ENCODE results near the gene IBSP.

IBSP gene

GRCh38 chr4:87799301-87800113 lies at the start of gene IBSP:
IBSP (plus strand) TSS chr4:87799554; CDS start chr4:87802362, 2,808 bp downstream.
- H3K9me3 Mint-ChIP-seq: no peaks in the 10 kb centered on the region
- no peaks in the 10 kb centered on the region for H3K4me1 Mint-ChIP-seq (ENCODE audit: low read depth)
- no peak within 1 kb of the TSS for H3K27ac Mint-ChIP-seq
- H3K4me3 Mint-ChIP-seq: no peak within 1 kb of the TSS
- H3K27me3 Mint-ChIP-seq (ENCODE audit: low read depth): no peaks in the 10 kb centered on the region
- no peaks in the 10 kb centered on the region for H3K36me3 Mint-ChIP-seq (ENCODE audit: low read depth)

- Mint-ChIP-seq H3K4me3 (no peak overlapping the region), H3K27ac (no peak overlapping the region), H3K36me3 (ENCODE audit: low read depth) (no peaks in the 10 kb centered on the region), H3K27me3 (ENCODE audit: low read depth) (no peaks in the 10 kb centered on the region), H3K9me3 (peaks cover 4% of the 10 kb centered on the region), H3K4me1 (ENCODE audit: low read depth) (no peaks in the 10 kb centered on the region)
These were observed 49.5 kb upstream of the IBSP start for GRCh38 chr4:87749883-87750282.

DNA sequence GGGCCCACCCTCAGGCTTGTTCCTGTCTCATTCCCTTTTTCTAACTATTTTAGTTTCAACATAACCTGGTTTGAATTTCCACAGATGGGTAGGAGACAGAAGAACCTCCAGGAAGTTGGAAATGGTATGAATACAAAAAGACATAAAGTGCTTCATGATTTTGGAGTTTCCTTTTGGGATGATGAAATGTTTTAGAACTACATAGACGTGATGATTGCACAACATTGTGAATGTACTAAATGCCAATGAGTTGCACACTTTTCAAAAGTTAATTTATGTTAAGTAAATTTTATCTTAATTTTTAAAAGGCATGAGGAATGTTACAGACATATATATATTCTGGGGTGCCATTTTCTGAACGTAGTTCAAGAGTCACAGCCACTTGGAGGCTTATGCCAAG lies 41.1 kb upstream of the IBSP start:
- Mint-ChIP-seq H3K36me3 (ENCODE audit: low read depth) (no peaks in the 10 kb centered on the region), H3K9me3 (no peaks in the 10 kb centered on the region), H3K4me3 (no peak overlapping the region), H3K27ac (no peak overlapping the region), H3K27me3 (ENCODE audit: low read depth) (no peaks in the 10 kb centered on the region), H3K4me1 (ENCODE audit: low read depth) (no peaks in the 10 kb centered on the region)

GRCh38 chr4:87762311-87762710 lies 37.0 kb upstream of the IBSP start:
- no peak overlapping the region for H3K4me3 Mint-ChIP-seq
- no peak overlapping the region for H3K27ac Mint-ChIP-seq
- no peaks in the 10 kb centered on the region for H3K9me3 Mint-ChIP-seq
- H3K36me3 Mint-ChIP-seq (ENCODE audit: low read depth): no peaks in the 10 kb centered on the region
- no peaks in the 10 kb centered on the region for H3K4me1 Mint-ChIP-seq (ENCODE audit: low read depth)
- no peaks in the 10 kb centered on the region for H3K27me3 Mint-ChIP-seq (ENCODE audit: low read depth)

GRCh38 chr4:87781569-87781968 lies 17.8 kb upstream of the IBSP start:
- Mint-ChIP-seq H3K9me3 (no peaks in the 10 kb centered on the region), H3K4me3 (no peak overlapping the region)

DNA sequence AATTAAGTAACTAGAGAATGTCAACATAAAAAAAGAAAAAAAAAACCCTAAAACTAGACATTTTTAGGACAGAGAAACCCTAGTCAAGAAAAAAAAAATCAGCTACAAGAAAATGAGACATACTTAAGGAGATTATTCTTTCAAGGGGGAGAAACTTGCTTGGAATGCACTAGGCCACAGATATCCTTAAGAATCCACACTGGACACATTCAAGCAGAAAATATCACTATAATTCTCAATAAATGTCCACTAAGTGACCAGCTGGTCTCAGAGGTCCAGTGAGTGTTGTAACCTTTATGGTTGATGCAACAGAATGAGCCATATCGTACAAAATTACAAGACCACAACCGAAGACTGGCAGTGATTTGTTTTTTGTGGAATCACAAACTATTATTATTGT lies 15.6 kb upstream of the IBSP start:
- H3K36me3 Mint-ChIP-seq (ENCODE audit: low read depth): no peaks in the 10 kb centered on the region
- H3K4me1 Mint-ChIP-seq (ENCODE audit: low read depth): no peaks in the 10 kb centered on the region

More at GRCh38 chr4:87781569-87781968, 17.8 kb upstream of the IBSP start:
- H3K27me3 Mint-ChIP-seq (ENCODE audit: low read depth): no peaks in the 10 kb centered on the region
- H3K36me3 Mint-ChIP-seq (ENCODE audit: low read depth): no peaks in the 10 kb centered on the region
- H3K27ac Mint-ChIP-seq: no peak overlapping the region
- H3K4me1 Mint-ChIP-seq (ENCODE audit: low read depth): no peaks in the 10 kb centered on the region

DNA sequence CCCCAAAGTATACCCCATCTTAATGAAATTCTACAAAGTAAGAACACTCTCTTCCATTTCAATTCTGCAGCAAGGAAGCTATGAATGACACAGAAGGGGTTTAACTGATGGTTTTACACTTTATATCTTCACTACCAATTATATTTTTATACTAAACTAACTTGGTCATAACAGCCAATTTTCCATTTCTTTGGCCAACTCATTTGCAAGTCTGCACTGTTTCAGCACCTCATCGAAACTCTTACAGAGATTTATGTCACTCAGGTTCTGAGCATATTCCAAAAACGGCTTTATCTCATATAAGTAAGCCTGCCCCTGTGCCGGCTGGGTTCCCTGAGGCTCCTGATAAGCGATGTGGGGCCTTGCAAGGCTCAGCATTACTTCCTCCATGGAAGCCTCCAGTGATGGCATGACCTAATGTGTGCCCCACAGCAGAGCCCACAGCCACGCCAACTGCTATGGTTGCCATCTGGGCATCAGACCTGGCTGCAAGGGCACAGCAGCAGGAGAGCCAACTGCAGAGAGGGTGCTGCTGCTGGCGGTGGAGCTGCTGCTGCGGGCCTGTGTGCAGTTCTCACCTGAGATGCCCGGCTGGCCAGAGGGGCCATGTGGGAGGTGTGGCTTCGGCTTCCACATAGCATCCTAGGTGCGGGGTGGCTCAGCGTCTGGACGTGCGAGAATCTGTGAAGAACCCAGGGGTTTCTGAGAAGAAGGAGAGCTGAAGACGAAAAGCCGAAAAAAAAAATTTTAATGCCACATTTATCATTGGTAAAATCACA lies 13.4 kb upstream of the IBSP start:
- Mint-ChIP-seq H3K27ac (no peak overlapping the region), H3K27me3 (ENCODE audit: low read depth) (no peaks in the 10 kb centered on the region), H3K36me3 (ENCODE audit: low read depth) (no peaks in the 10 kb centered on the region), H3K4me3 (no peak overlapping the region), H3K4me1 (ENCODE audit: low read depth) (no peaks in the 10 kb centered on the region), H3K9me3 (no peaks in the 10 kb centered on the region)

More for the DNA sequence above, 15.6 kb upstream of the IBSP start:
- no peak overlapping the region for H3K4me3 Mint-ChIP-seq
- H3K27me3 Mint-ChIP-seq (ENCODE audit: low read depth): no peaks in the 10 kb centered on the region
- no peaks in the 10 kb centered on the region for H3K9me3 Mint-ChIP-seq
- H3K27ac Mint-ChIP-seq: no peak overlapping the region

DNA sequence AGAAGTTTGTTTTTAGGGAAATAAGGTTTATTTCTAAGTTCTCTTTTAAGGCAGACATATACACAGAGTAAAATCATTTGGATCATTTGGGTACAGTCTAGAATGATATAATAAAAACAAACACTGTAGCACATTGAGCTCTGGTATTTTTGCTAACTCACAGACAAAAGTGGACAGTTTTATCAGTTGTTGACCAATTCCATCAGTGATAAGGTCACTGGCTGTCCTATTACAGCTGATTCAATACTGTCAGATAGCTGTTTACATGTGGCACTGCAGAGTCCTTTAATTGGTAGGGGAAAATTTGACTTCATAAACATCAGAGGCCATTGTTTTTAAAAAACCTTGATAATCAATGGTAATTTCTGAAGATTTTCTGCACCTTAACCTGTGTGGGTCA lies 3.5 kb downstream of the IBSP start:
- no peaks in the 10 kb centered on the region for H3K27me3 Mint-ChIP-seq (ENCODE audit: low read depth)
- H3K36me3 Mint-ChIP-seq (ENCODE audit: low read depth): no peaks in the 10 kb centered on the region
- H3K9me3 Mint-ChIP-seq: no peaks in the 10 kb centered on the region
- no peaks in the 10 kb centered on the region for H3K4me1 Mint-ChIP-seq (ENCODE audit: low read depth)
- H3K4me3 Mint-ChIP-seq: no peak overlapping the region
- no peak overlapping the region for H3K27ac Mint-ChIP-seq

DNA sequence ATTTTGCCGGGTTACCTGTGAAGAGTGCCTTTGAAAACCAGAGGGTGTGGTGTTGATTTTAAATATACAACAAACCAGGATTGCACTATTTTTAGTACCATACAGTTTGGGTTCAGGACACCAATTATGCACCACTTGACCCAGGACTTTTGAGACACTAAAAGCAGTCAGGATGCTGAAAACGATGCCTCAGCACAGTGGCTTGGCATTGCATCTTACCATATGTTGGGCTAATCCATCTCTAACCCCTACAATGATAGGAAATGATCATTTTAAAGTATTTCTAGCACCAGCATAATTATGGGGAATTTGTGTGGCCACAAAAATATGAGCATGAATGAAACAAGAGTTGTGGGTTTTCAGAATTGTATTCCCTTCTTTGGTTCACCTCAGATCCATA lies 4.1 kb downstream of the IBSP start:
- H3K9me3 Mint-ChIP-seq: no peaks in the 10 kb centered on the region
- no peak overlapping the region for H3K4me3 Mint-ChIP-seq
- H3K4me1 Mint-ChIP-seq (ENCODE audit: low read depth): no peaks in the 10 kb centered on the region
- H3K27me3 Mint-ChIP-seq (ENCODE audit: low read depth): no peaks in the 10 kb centered on the region
- H3K36me3 Mint-ChIP-seq (ENCODE audit: low read depth): no peaks in the 10 kb centered on the region
- H3K27ac Mint-ChIP-seq: no peak overlapping the region

DNA sequence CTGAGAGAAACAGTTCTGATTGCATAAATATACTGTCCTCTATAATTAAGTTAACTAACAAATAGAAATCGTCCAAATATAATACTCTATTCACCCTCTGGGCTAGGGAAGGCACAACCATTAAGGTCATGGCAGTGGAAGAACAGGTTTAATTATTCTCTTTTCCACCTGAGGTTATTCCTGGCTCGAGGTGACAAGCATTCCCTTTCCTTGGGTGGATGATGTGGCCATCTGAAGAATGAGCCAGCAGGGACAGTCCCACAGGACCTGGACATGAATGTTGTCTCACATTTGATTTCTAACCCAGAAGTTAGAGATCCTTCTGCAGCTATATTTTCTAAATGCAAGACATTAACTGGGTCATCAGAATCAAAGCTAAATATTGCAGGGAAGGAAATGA lies 5.5 kb downstream of the IBSP start:
- H3K9me3 Mint-ChIP-seq: no peaks in the 10 kb centered on the region
- H3K36me3 Mint-ChIP-seq (ENCODE audit: low read depth): no peaks in the 10 kb centered on the region
- no peaks in the 10 kb centered on the region for H3K4me1 Mint-ChIP-seq (ENCODE audit: low read depth)
- H3K27me3 Mint-ChIP-seq (ENCODE audit: low read depth): no peaks in the 10 kb centered on the region
- H3K27ac Mint-ChIP-seq: no peak overlapping the region
- no peak overlapping the region for H3K4me3 Mint-ChIP-seq

- Mint-ChIP-seq H3K9me3 (no peaks in the 10 kb centered on the region), H3K4me3 (no peak overlapping the region), H3K27ac (no peak overlapping the region), H3K27me3 (ENCODE audit: low read depth) (no peaks in the 10 kb centered on the region), H3K4me1 (ENCODE audit: low read depth) (no peaks in the 10 kb centered on the region), H3K36me3 (ENCODE audit: low read depth) (no peaks in the 10 kb centered on the region)
These were observed 6.6 kb downstream of the IBSP start for GRCh38 chr4:87805971-87806370.

- H3K4me3 Mint-ChIP-seq: no peak overlapping the region
- no peaks in the 10 kb centered on the region for H3K4me1 Mint-ChIP-seq (ENCODE audit: low read depth)
These were observed 7.2 kb downstream of the IBSP start for GRCh38 chr4:87806520-87806919.

DNA sequence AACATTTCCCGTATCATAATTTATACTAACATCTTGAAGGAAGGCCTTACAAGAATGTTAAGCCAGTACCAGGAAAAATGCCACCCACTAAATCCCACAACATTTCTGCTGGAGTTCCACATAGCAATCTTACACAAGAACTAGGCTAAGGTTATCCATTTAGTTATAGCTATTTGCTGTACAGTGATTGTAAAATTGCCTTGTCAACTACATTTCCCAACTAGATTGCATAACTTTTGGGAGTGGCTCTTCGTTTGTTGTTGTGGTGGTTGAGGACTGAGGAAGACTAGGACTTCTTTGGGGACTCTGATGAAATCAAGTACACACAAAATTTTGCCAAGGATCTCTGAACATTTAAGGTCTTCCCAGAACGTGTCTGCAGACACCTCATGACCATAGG lies 8.0 kb downstream of the IBSP start:
- no peaks in the 10 kb centered on the region for H3K4me1 Mint-ChIP-seq (ENCODE audit: low read depth)
- no peak overlapping the region for H3K4me3 Mint-ChIP-seq
- H3K27ac Mint-ChIP-seq: no peak overlapping the region
- no peaks in the 10 kb centered on the region for H3K36me3 Mint-ChIP-seq (ENCODE audit: low read depth)
- H3K9me3 Mint-ChIP-seq: no peaks in the 10 kb centered on the region
- H3K27me3 Mint-ChIP-seq (ENCODE audit: low read depth): no peaks in the 10 kb centered on the region

More at GRCh38 chr4:87806520-87806919, 7.2 kb downstream of the IBSP start:
- H3K36me3 Mint-ChIP-seq (ENCODE audit: low read depth): no peaks in the 10 kb centered on the region
- no peaks in the 10 kb centered on the region for H3K9me3 Mint-ChIP-seq
- H3K27me3 Mint-ChIP-seq (ENCODE audit: low read depth): no peaks in the 10 kb centered on the region
- H3K27ac Mint-ChIP-seq: no peak overlapping the region

DNA sequence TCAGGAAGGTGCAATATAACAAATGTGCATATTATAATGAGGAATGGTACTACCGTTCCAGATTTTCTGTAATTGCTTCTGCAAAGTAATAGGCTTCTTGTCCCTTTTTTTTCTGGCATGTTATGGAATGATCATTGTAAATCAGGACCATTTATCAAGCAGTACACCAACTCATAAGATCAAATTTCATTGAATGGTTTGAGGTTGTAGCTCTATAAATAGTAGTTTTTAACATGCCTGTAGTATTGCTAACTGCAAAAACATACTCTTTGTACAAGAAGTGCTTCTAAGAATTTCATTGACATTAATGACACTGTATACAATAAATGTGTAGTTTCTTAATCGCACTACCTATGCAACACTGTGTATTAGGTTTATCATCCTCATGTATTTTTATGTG lies 12.6 kb downstream of the IBSP start:
- Mint-ChIP-seq H3K27me3 (ENCODE audit: low read depth) (no peaks in the 10 kb centered on the region), H3K4me3 (no peak overlapping the region), H3K9me3 (no peaks in the 10 kb centered on the region), H3K4me1 (ENCODE audit: low read depth) (no peaks in the 10 kb centered on the region), H3K36me3 (ENCODE audit: low read depth) (no peaks in the 10 kb centered on the region), H3K27ac (no peak overlapping the region)

GRCh38 chr4:87819281-87819919 lies 20.0 kb downstream of the IBSP start:
- Mint-ChIP-seq H3K36me3 (ENCODE audit: low read depth) (no peaks in the 10 kb centered on the region), H3K27ac (no peak overlapping the region), H3K4me3 (no peak overlapping the region), H3K9me3 (no peaks in the 10 kb centered on the region), H3K4me1 (ENCODE audit: low read depth) (no peaks in the 10 kb centered on the region), H3K27me3 (ENCODE audit: low read depth) (no peaks in the 10 kb centered on the region)

Measured in T-helper 1 cell treated with Interleukin-12 subunit alpha and Interleukin-12 subunit beta and Interleukin-4 antibody, amounts not matched to agents 30 μg/mL and 1 μg/mL, for 36 hours (primary cell).